ENCODE data around the gene ARRB1. TPM values are rescaled to one million over a fixed set of nuclear protein-coding genes. Genes with fewer than 3 reads are reported as not detected.

Gene ARRB1
- total RNA-seq, 1 donor from 2014 or later: 30.3 TPM

- no peak overlapping the region for H3K4me3 ChIP-seq (ENCODE audit: low read length in 3 of 3)
- H3K27me3 ChIP-seq (ENCODE audit: control insufficient read depth in 3 of 3, insufficient read depth in 3 of 3, low read length in 3 of 3): no peaks in the 10 kb centered on the region
- no peaks in the 10 kb centered on the region for H3K9me3 ChIP-seq (ENCODE audit: control insufficient read depth in 3 of 3, low read length in 3 of 3)
- peaks cover 68 to 89% (median 84%) of the 10 kb centered on the region in 3 donors for H3K4me1 ChIP-seq (ENCODE audit: control insufficient read depth in 3 of 3, insufficient read depth in 3 of 3, low read length in 3 of 3)
- H3K9ac ChIP-seq (ENCODE audit: low read depth in 1 of 3, low read length in 3 of 3): no peak overlapping the region
- H3K36me3 ChIP-seq (ENCODE audit: control insufficient read depth in 3 of 3, insufficient read depth in 3 of 3, low read length in 3 of 3): peaks cover 0 to 2% (median 0%) of the 10 kb centered on the region in 3 donors
- H3K27ac ChIP-seq (ENCODE audit: low read depth, low read length): no peak overlapping the region
Measured at GRCh38 chr11:75344186-75344585, 7.3 kb downstream of the ARRB1 start.

GRCh38 chr11:75342966-75343870 lies 8.2 kb downstream of the ARRB1 start:
- H3K36me3 ChIP-seq (ENCODE audit: control insufficient read depth in 3 of 3, insufficient read depth in 3 of 3, low read length in 3 of 3): peaks cover 0 to 2% (median 0%) of the 10 kb centered on the region in 3 donors
- H3K9me3 ChIP-seq (ENCODE audit: control insufficient read depth in 3 of 3, low read length in 3 of 3): no peaks in the 10 kb centered on the region
- no peaks in the 10 kb centered on the region for H3K27me3 ChIP-seq (ENCODE audit: control insufficient read depth in 3 of 3, insufficient read depth in 3 of 3, low read length in 3 of 3)
- peak overlapping the region in 1 of 3 donors; percentile 23 for H3K4me3 ChIP-seq (ENCODE audit: low read length in 3 of 3)
- H3K4me1 ChIP-seq (ENCODE audit: control insufficient read depth in 3 of 3, insufficient read depth in 3 of 3, low read length in 3 of 3): peaks cover 68 to 89% (median 84%) of the 10 kb centered on the region in 3 donors
- no peak overlapping the region for H3K27ac ChIP-seq (ENCODE audit: low read depth, low read length)
- no peak overlapping the region for H3K9ac ChIP-seq (ENCODE audit: low read depth in 1 of 3, low read length in 3 of 3)

- Histone ChIP-seq H3K27ac (ENCODE audit: low read depth, low read length) (peak overlapping the region; percentile 71), H3K9me3 (ENCODE audit: control insufficient read depth in 3 of 3, low read length in 3 of 3) (no peaks in the 10 kb centered on the region), H3K36me3 (ENCODE audit: control insufficient read depth in 3 of 3, insufficient read depth in 3 of 3, low read length in 3 of 3) (peaks cover 0 to 2% (median 0%) of the 10 kb centered on the region in 3 donors), H3K27me3 (ENCODE audit: control insufficient read depth in 3 of 3, insufficient read depth in 3 of 3, low read length in 3 of 3) (no peaks in the 10 kb centered on the region), H3K4me1 (ENCODE audit: control insufficient read depth in 3 of 3, insufficient read depth in 3 of 3, low read length in 3 of 3) (peaks cover 65 to 87% (median 84%) of the 10 kb centered on the region in 3 donors), H3K4me3 (ENCODE audit: low read length in 3 of 3) (no peak overlapping the region), H3K9ac (ENCODE audit: low read depth in 1 of 3, low read length in 3 of 3) (no peak overlapping the region)
Measured at GRCh38 chr11:75342231-75342918, 9.1 kb downstream of the ARRB1 start.

GRCh38 chr11:75341612-75342011 lies 9.8 kb downstream of the ARRB1 start:
- H3K27ac ChIP-seq (ENCODE audit: low read depth, low read length): peak overlapping the region; percentile 71
- H3K9me3 ChIP-seq (ENCODE audit: control insufficient read depth in 3 of 3, low read length in 3 of 3): no peaks in the 10 kb centered on the region
- peaks cover 63 to 87% (median 83%) of the 10 kb centered on the region in 3 donors for H3K4me1 ChIP-seq (ENCODE audit: control insufficient read depth in 3 of 3, insufficient read depth in 3 of 3, low read length in 3 of 3)
- peaks cover 0 to 2% (median 0%) of the 10 kb centered on the region in 3 donors for H3K36me3 ChIP-seq (ENCODE audit: control insufficient read depth in 3 of 3, insufficient read depth in 3 of 3, low read length in 3 of 3)
- no peak overlapping the region for H3K9ac ChIP-seq (ENCODE audit: low read depth in 1 of 3, low read length in 3 of 3)
- no peaks in the 10 kb centered on the region for H3K27me3 ChIP-seq (ENCODE audit: control insufficient read depth in 3 of 3, insufficient read depth in 3 of 3, low read length in 3 of 3)
- H3K4me3 ChIP-seq (ENCODE audit: low read length in 3 of 3): peak overlapping the region in 1 of 3 donors; percentile 22

GRCh38 chr11:75339685-75340409 lies 11.6 kb downstream of the ARRB1 start:
- Histone ChIP-seq H3K36me3 (ENCODE audit: control insufficient read depth in 3 of 3, insufficient read depth in 3 of 3, low read length in 3 of 3) (peaks cover 0 to 1% (median 0%) of the 10 kb centered on the region in 3 donors), H3K4me3 (ENCODE audit: low read length in 3 of 3) (peak overlapping the region in 2 of 3 donors; percentile 0 to 23), H3K27ac (ENCODE audit: low read depth, low read length) (peak overlapping the region; percentile 71), H3K27me3 (ENCODE audit: control insufficient read depth in 3 of 3, insufficient read depth in 3 of 3, low read length in 3 of 3) (no peaks in the 10 kb centered on the region), H3K9ac (ENCODE audit: low read depth in 1 of 3, low read length in 3 of 3) (peak overlapping the region in 2 of 3 donors; percentile 21 to 57), H3K4me1 (ENCODE audit: control insufficient read depth in 3 of 3, insufficient read depth in 3 of 3, low read length in 3 of 3) (peaks cover 64 to 77% (median 77%) of the 10 kb centered on the region in 3 donors), H3K9me3 (ENCODE audit: control insufficient read depth in 3 of 3, low read length in 3 of 3) (no peaks in the 10 kb centered on the region)

GRCh38 chr11:75338516-75339208 lies 12.8 kb downstream of the ARRB1 start:
- no peaks in the 10 kb centered on the region for H3K9me3 ChIP-seq (ENCODE audit: control insufficient read depth in 3 of 3, low read length in 3 of 3)
- no peak overlapping the region for H3K4me3 ChIP-seq (ENCODE audit: low read length in 3 of 3)
- no peaks in the 10 kb centered on the region for H3K36me3 ChIP-seq (ENCODE audit: control insufficient read depth in 3 of 3, insufficient read depth in 3 of 3, low read length in 3 of 3)
- no peak overlapping the region for H3K9ac ChIP-seq (ENCODE audit: low read depth in 1 of 3, low read length in 3 of 3)
- peaks cover 63 to 74% (median 71%) of the 10 kb centered on the region in 3 donors for H3K4me1 ChIP-seq (ENCODE audit: control insufficient read depth in 3 of 3, insufficient read depth in 3 of 3, low read length in 3 of 3)
- H3K27me3 ChIP-seq (ENCODE audit: control insufficient read depth in 3 of 3, insufficient read depth in 3 of 3, low read length in 3 of 3): no peaks in the 10 kb centered on the region
- no peak overlapping the region for H3K27ac ChIP-seq (ENCODE audit: low read depth, low read length)

- H3K9me3 ChIP-seq (ENCODE audit: control insufficient read depth in 3 of 3, low read length in 3 of 3): no peaks in the 10 kb centered on the region
- peaks cover 59 to 63% (median 61%) of the 10 kb centered on the region in 3 donors for H3K4me1 ChIP-seq (ENCODE audit: control insufficient read depth in 3 of 3, insufficient read depth in 3 of 3, low read length in 3 of 3)
- H3K27ac ChIP-seq (ENCODE audit: low read depth, low read length): no peak overlapping the region
- H3K27me3 ChIP-seq (ENCODE audit: control insufficient read depth in 3 of 3, insufficient read depth in 3 of 3, low read length in 3 of 3): no peaks in the 10 kb centered on the region
- no peaks in the 10 kb centered on the region for H3K36me3 ChIP-seq (ENCODE audit: control insufficient read depth in 3 of 3, insufficient read depth in 3 of 3, low read length in 3 of 3)
- no peak overlapping the region for H3K4me3 ChIP-seq (ENCODE audit: low read length in 3 of 3)
- H3K9ac ChIP-seq (ENCODE audit: low read depth in 1 of 3, low read length in 3 of 3): no peak overlapping the region
Measured at GRCh38 chr11:75337195-75337654, 14.2 kb downstream of the ARRB1 start.

GRCh38 chr11:75334976-75335375 lies 16.5 kb downstream of the ARRB1 start:
- peaks cover 38 to 45% (median 41%) of the 10 kb centered on the region in 3 donors for H3K4me1 ChIP-seq (ENCODE audit: control insufficient read depth in 3 of 3, insufficient read depth in 3 of 3, low read length in 3 of 3)
- H3K27me3 ChIP-seq (ENCODE audit: control insufficient read depth in 3 of 3, insufficient read depth in 3 of 3, low read length in 3 of 3): no peaks in the 10 kb centered on the region
- H3K4me3 ChIP-seq (ENCODE audit: low read length in 3 of 3): no peak overlapping the region
- no peaks in the 10 kb centered on the region for H3K9me3 ChIP-seq (ENCODE audit: control insufficient read depth in 3 of 3, low read length in 3 of 3)
- no peak overlapping the region for H3K9ac ChIP-seq (ENCODE audit: low read depth in 1 of 3, low read length in 3 of 3)
- H3K27ac ChIP-seq (ENCODE audit: low read depth, low read length): no peak overlapping the region
- H3K36me3 ChIP-seq (ENCODE audit: control insufficient read depth in 3 of 3, insufficient read depth in 3 of 3, low read length in 3 of 3): no peaks in the 10 kb centered on the region

- no peaks in the 10 kb centered on the region for H3K9me3 ChIP-seq (ENCODE audit: control insufficient read depth in 3 of 3, low read length in 3 of 3)
- no peak overlapping the region for H3K4me3 ChIP-seq (ENCODE audit: low read length in 3 of 3)
- no peak overlapping the region for H3K27ac ChIP-seq (ENCODE audit: low read depth, low read length)
- H3K27me3 ChIP-seq (ENCODE audit: control insufficient read depth in 3 of 3, insufficient read depth in 3 of 3, low read length in 3 of 3): no peaks in the 10 kb centered on the region
- peaks cover 33 to 41% (median 36%) of the 10 kb centered on the region in 3 donors for H3K4me1 ChIP-seq (ENCODE audit: control insufficient read depth in 3 of 3, insufficient read depth in 3 of 3, low read length in 3 of 3)
- H3K9ac ChIP-seq (ENCODE audit: low read depth in 1 of 3, low read length in 3 of 3): no peak overlapping the region
- H3K36me3 ChIP-seq (ENCODE audit: control insufficient read depth in 3 of 3, insufficient read depth in 3 of 3, low read length in 3 of 3): no peaks in the 10 kb centered on the region
Measured at GRCh38 chr11:75334402-75334891, 17.0 kb downstream of the ARRB1 start.
